ENCODE measurements around the gene ACAN. TPM values are rescaled to one million over a fixed set of nuclear protein-coding genes. Genes with fewer than 3 reads are reported as not detected.

Gene ACAN
- polyA plus RNA-seq, 1 of the 3 experiments (the other 2 are of a cell fraction), result not detected

- TF ChIP-seq, protein P1, sequence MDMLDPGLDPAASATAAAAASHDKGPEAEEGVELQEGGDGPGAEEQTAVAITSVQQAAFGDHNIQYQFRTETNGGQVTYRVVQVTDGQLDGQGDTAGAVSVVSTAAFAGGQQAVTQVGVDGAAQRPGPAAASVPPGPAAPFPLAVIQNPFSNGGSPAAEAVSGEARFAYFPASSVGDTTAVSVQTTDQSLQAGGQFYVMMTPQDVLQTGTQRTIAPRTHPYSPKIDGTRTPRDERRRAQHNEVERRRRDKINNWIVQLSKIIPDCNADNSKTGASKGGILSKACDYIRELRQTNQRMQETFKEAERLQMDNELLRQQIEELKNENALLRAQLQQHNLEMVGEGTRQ (IDR thresholded peaks at IDR 0.05; ENCODE audit: borderline replicate concordance, low read depth, low read length), result no peak
- TF ChIP-seq SIN3A (IDR thresholded peaks at IDR 0.05; ENCODE audit: borderline replicate concordance, low read depth, low read length) (no peak), RAD21 (IDR thresholded peaks at IDR 0.05; ENCODE audit: low read length) (no peak), ELF1 (IDR thresholded peaks at IDR 0.05) (no peak), FOSL2 (IDR thresholded peaks at IDR 0.05; ENCODE audit: borderline replicate concordance, low read depth) (no peak)
Measured at GRCh38 chr15:88849376-88850072, 46.3 kb downstream of the ACAN start (continued).

DNA sequence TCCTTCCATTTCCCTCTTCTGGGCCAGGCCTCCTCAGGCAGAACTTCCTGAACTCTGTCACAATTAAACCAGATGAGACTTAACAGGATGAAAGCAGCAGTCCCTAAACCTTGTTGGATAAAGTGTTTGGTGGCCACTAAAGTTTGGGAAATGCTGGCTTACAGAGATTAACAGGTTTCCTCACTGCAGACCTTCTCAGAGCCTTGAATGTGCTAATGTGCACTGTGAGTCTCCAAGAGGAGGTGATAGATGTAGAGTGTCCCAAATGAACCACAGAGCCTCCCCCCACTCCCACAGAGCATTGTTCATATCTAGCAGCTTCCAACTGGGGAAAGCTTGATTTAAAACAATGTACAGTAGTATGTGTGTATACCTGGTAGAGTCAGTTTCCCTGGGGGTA is 49.2 kb downstream of the ACAN start:
- Histone ChIP-seq H3K9me2 (no peaks in the 10 kb centered on the region), H2AFZ (ENCODE audit: low read depth) (no peak overlapping the region), H3K36me3 (replicated peaks in 1 of 2; ENCODE audit: control insufficient read depth in 1 of 2, insufficient read depth in 2 of 2, low read length in 1 of 2) (no peaks in the 10 kb centered on the region), H3K4me1 (ENCODE audit: control insufficient read depth in 1 of 2, insufficient read depth in 2 of 2, low read depth in 1 of 2, low read length in 1 of 2) (no peaks in the 10 kb centered on the region; a peak in 1 of 4 replicates), H3K9me3 (no peaks in the 10 kb centered on the region), H3K4me2 (no peak overlapping the region), H3K27me3 (ENCODE audit: insufficient read depth) (peaks cover 7% of the 10 kb centered on the region; the same call in 1 of the 2 replicates), H4K20me1 (ENCODE audit: insufficient read depth) (no peaks in the 10 kb centered on the region), H3F3A (replicated peaks; ENCODE audit: insufficient read depth) (no peaks in the 10 kb centered on the region), H3K4me3 (ENCODE audit: low read depth in 2 of 2, low read length in 1 of 2) (no peak overlapping the region), H3K79me2 (ENCODE audit: insufficient read depth) (no peaks in the 10 kb centered on the region), H3K27ac (ENCODE audit: low read depth in 2 of 2, low read length in 1 of 2) (no peak overlapping the region), H3K9ac (no peak overlapping the region)
- CTCF ChIA-PET, result no interaction called here
- DNase-seq, result no peak
- POLR2A ChIA-PET, result no interaction called here
- TF ChIP-seq, protein P2, sequence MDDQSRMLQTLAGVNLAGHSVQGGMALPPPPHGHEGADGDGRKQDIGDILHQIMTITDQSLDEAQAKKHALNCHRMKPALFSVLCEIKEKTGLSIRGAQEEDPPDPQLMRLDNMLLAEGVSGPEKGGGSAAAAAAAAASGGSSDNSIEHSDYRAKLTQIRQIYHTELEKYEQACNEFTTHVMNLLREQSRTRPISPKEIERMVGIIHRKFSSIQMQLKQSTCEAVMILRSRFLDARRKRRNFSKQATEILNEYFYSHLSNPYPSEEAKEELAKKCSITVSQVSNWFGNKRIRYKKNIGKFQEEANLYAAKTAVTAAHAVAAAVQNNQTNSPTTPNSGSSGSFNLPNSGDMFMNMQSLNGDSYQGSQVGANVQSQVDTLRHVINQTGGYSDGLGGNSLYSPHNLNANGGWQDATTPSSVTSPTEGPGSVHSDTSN (IDR thresholded peaks at IDR 0.05), result no peak
- TF ChIP-seq TEAD4 (IDR thresholded peaks at IDR 0.05; ENCODE audit: borderline replicate concordance, insufficient read depth) (no peak), SMC3 (IDR thresholded peaks at IDR 0.05; ENCODE audit: low read depth, low read length) (no peak), RCOR1 (IDR thresholded peaks at IDR 0.05; ENCODE audit: low read length) (no peak), FOSL2 (IDR thresholded peaks at IDR 0.05; ENCODE audit: borderline replicate concordance, low read depth) (no peak), TAF1 (IDR thresholded peaks at IDR 0.05; ENCODE audit: borderline replicate concordance, low read depth, low read length) (no peak)
- TF ChIP-seq, protein P3, sequence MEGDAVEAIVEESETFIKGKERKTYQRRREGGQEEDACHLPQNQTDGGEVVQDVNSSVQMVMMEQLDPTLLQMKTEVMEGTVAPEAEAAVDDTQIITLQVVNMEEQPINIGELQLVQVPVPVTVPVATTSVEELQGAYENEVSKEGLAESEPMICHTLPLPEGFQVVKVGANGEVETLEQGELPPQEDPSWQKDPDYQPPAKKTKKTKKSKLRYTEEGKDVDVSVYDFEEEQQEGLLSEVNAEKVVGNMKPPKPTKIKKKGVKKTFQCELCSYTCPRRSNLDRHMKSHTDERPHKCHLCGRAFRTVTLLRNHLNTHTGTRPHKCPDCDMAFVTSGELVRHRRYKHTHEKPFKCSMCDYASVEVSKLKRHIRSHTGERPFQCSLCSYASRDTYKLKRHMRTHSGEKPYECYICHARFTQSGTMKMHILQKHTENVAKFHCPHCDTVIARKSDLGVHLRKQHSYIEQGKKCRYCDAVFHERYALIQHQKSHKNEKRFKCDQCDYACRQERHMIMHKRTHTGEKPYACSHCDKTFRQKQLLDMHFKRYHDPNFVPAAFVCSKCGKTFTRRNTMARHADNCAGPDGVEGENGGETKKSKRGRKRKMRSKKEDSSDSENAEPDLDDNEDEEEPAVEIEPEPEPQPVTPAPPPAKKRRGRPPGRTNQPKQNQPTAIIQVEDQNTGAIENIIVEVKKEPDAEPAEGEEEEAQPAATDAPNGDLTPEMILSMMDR (IDR thresholded peaks at IDR 0.05), result no peak

All from SK-N-SH (cell line).